Type B pancreatic cell (in vitro differentiated cells): ENCODE results near the gene LZTS3. TPM values are rescaled to one million over a fixed set of nuclear protein-coding genes. Genes with fewer than 3 reads are reported as not detected.
"Not testable (repeated sequence)": the region's sequence is repeated elsewhere in the genome, so short reads cannot be mapped to it uniquely, and the experiment has no call there.

Source experiments
- DNase-seq: peaks from one replicate; pipeline ENCODE4 v3.0.0; 2021; ENCODE audit warnings: mixed read lengths; ENCODE audit not compliant: unreplicated experiment; ENCODE audit errors: extremely low spot score
- H3K27ac Mint-ChIP-seq: 2 replicates; pipeline ENCODE4 v1.8.0; 2021; ENCODE audit warnings: mild to moderate bottlenecking, mixed read lengths
- H3K27me3 Mint-ChIP-seq: 2 replicates; pipeline ENCODE4 v1.8.0; 2021; ENCODE audit warnings: mixed read lengths
- H3K36me3 Mint-ChIP-seq: 2 replicates; pipeline ENCODE4 v1.8.0; 2021; ENCODE audit warnings: mixed read lengths
- H3K4me1 Mint-ChIP-seq: one replicate; pipeline ENCODE4 v1.8.0; 2021; ENCODE audit warnings: mixed read lengths; ENCODE audit not compliant: unreplicated experiment
- H3K4me3 Mint-ChIP-seq: 2 replicates; pipeline ENCODE4 v1.8.0; 2021; ENCODE audit warnings: mild to moderate bottlenecking, mixed read lengths
- H3K9me3 Mint-ChIP-seq: 2 replicates; pipeline ENCODE4 v1.8.0; 2021; ENCODE audit warnings: mixed read lengths
- total RNA-seq: library from RNA; stranded (reverse); gene quantifications from 2 replicates; pipeline ENCODE4 v1.2.1, GENCODE V29; 2021; ENCODE audit warnings: low replicate concordance
- TF ChIP-seq, protein P1 (sequence below): fragments of 200-600 bp; sonication (generic); conservative IDR thresholded peaks from 2 replicates; pipeline ENCODE4 v1.5.0; 2021; ENCODE audit warnings: antibody characterized with exemption, mild to moderate bottlenecking

The LZTS3 gene
- total RNA-seq, 1 donor from 2014 or later = 17.3 TPM

DNA sequence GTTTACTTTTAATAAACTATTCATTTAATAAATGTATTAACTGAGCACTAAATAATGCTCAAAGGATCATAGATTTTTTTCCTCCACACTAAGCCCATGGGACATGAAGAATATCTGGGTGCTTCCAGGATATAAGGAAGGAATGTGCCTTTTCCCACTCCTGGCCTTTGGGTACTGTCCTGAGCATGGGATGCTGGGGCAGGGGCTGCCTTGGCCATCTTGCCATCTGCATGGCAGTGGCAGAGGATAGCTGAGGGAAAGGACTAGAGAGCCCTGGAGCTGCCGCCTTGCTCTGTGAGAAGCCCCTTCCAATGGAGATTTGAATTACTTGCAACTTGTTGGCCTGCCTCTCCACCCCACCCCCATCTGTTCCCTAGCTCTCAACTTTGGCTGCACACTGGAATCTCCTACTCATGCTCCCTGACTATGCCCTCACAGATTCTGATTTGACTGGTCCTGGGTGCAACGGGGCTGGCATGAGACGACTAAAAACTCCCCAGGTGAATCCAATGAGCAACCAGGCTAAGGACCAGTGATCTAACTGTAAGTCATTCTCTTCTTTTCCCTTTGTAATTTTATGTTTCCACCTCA, 15.6 kb upstream of the LZTS3 start:
- Mint-ChIP-seq H3K4me3 (no peak overlapping the region), H3K4me1 (no peaks in the 10 kb centered on the region), H3K27ac (no peak overlapping the region), H3K9me3 (no peaks in the 10 kb centered on the region), H3K27me3 (no peaks in the 10 kb centered on the region), H3K36me3 (peaks cover 28% of the 10 kb centered on the region)
- TF ChIP-seq, protein P1, sequence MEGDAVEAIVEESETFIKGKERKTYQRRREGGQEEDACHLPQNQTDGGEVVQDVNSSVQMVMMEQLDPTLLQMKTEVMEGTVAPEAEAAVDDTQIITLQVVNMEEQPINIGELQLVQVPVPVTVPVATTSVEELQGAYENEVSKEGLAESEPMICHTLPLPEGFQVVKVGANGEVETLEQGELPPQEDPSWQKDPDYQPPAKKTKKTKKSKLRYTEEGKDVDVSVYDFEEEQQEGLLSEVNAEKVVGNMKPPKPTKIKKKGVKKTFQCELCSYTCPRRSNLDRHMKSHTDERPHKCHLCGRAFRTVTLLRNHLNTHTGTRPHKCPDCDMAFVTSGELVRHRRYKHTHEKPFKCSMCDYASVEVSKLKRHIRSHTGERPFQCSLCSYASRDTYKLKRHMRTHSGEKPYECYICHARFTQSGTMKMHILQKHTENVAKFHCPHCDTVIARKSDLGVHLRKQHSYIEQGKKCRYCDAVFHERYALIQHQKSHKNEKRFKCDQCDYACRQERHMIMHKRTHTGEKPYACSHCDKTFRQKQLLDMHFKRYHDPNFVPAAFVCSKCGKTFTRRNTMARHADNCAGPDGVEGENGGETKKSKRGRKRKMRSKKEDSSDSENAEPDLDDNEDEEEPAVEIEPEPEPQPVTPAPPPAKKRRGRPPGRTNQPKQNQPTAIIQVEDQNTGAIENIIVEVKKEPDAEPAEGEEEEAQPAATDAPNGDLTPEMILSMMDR = no peak
- no peak for DNase-seq

DNA sequence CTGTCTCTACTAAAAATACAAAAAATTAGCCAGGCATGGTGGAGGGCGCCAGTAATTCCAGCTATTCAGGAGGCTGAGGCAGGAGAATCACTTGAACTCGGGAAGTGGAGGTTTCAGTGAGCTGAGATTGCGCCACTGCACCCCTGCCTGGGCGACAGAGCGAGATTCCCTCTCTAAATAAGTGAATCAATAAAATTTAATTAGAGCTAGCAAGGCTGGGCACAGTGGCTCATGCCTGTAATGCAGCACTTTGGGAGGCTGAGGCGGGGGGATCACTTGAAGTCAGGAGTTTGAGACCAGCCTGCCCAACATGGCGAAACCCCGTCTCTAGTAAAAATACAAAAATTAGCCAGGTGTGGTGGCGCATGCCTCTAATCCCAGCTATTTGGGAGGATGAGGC, 14.5 kb upstream of the LZTS3 start:
- not testable (repeated sequence) for H3K9me3 Mint-ChIP-seq, H3K27ac Mint-ChIP-seq, H3K27me3 Mint-ChIP-seq, DNase-seq, H3K4me3 Mint-ChIP-seq, H3K4me1 Mint-ChIP-seq
- H3K36me3 Mint-ChIP-seq = peaks cover 29% of the 10 kb centered on the region

DNA sequence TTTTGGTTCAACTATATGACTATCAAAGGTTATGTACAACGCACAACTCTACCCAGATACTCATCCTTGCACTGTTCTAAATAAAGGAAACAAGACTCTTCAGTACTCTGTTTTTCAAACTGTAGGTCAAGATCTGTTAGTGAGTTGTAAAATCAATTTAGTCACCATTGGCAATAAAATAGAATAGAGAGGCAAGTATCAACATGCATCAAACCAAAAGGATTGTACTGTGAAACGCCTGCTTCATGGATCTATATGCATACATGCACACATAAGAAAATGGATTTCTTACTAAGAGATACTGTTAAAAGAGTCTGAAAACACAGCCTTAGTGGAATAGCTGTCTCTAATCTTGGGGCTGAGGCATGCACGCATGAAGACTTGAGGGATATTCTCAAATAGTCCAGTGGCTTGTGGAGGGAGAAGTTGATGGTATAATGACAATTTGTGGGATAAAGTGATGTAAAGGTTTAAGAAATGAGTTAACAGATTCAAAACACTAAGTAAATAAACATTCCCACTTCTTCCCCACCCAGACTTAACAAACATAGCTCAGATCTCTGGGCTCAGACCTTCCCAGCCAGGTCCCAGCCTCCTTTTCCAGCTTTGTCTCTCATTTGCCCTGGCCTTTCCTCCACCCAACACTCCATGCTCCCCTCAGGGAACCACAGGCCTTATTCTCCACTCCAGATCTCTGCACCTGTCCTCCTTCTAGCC, 10.7 kb upstream of the LZTS3 start:
- Mint-ChIP-seq H3K36me3 (peaks cover 8% of the 10 kb centered on the region), H3K27me3 (no peaks in the 10 kb centered on the region), H3K4me1 (peaks cover 8% of the 10 kb centered on the region), H3K9me3 (no peaks in the 10 kb centered on the region), H3K4me3 (no peak overlapping the region), H3K27ac (no peak overlapping the region)
- TF ChIP-seq, protein P1 = no peak
- no peak for DNase-seq

DNA sequence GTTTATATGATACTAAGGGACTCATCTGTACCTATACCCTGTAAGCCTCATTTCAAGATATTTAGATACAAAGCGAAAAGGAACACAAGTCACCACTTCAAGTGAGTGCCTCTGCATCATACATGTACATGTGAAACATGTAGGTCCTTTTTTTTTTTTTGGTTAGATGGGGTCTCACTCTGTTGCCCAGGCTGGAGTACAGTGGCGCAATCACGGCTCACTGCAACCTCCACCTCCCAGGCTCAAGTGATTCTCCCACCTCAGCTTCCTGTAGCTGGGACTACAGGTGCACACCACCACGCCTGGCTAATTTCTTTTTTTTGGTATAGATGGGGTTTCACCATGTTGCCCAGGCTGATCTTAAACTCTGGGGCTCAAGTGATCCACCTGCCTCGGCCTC, 9.1 kb upstream of the LZTS3 start:
- not testable (repeated sequence) for H3K4me3 Mint-ChIP-seq, H3K36me3 Mint-ChIP-seq, DNase-seq, H3K9me3 Mint-ChIP-seq, H3K4me1 Mint-ChIP-seq, H3K27me3 Mint-ChIP-seq, H3K27ac Mint-ChIP-seq

DNA sequence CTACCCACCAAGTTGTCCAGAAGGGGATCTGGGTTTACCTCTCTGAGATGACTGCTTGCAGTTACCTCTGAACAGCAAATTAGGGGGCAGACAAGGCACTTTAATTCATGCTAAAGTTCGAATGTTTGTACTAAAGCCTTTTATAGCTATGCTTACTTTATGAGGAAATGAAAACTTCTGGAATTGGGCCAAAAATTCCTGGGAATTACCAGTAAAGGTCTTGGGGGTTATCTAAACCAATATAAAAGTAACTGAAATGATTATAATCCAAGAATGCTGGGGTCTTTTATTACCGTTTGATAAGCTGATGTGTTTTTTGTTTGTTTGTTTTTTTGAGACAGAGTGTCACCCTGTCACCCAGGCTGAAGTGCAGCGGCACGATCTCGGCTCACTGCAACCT, 7.9 kb upstream of the LZTS3 start:
- DNase-seq = no peak
- peaks cover 8% of the 10 kb centered on the region for H3K4me1 Mint-ChIP-seq
- TF ChIP-seq, protein P1 = no peak
- peaks cover 8% of the 10 kb centered on the region for H3K36me3 Mint-ChIP-seq
- H3K4me3 Mint-ChIP-seq = no peak overlapping the region
- H3K27ac Mint-ChIP-seq = no peak overlapping the region
- no peaks in the 10 kb centered on the region for H3K27me3 Mint-ChIP-seq
- H3K9me3 Mint-ChIP-seq = no peaks in the 10 kb centered on the region

DNA sequence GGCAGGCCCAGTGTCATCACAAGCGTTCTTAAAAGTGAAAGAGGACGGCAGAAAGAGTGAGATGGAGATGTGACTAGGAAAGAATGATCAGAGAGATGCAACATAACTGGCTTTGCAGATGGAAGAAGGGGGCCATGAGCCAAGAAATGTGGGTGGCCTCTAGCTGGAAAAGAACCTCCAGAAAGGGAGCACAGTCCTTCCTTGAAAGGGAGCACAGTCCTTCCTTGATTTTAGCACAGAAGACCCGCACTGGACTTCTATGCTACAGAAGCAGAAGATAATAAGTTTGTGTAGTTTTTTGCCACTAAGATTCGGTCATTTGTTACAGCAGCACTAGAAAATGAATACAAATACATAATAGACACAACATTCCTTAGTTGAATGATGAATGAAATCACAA, 7.0 kb upstream of the LZTS3 start:
- no peaks in the 10 kb centered on the region for H3K27me3 Mint-ChIP-seq
- TF ChIP-seq, protein P1 = no peak
- H3K36me3 Mint-ChIP-seq = peaks cover 8% of the 10 kb centered on the region
- DNase-seq = no peak
- no peaks in the 10 kb centered on the region for H3K9me3 Mint-ChIP-seq
- no peak overlapping the region for H3K4me3 Mint-ChIP-seq
- no peak overlapping the region for H3K27ac Mint-ChIP-seq
- peaks cover 12% of the 10 kb centered on the region for H3K4me1 Mint-ChIP-seq
